Activated B cell treated with CpG ODN at 0.5 μM for 24 hours (primary cell): ENCODE data around the gene LGI2. TPM values are rescaled to one million over a fixed set of nuclear protein-coding genes. Genes with fewer than 3 reads are reported as not detected.

Experiments used
- ATAC-seq: fragments of 200-7000 bp; cut with Tn5 transposase; one replicate; pipeline ENCODE4 v1.10.0; 2021; ENCODE audit warnings: low read depth, mild to moderate bottlenecking, moderate library complexity
- CTCF ChIA-PET: fragments of 350-600 bp; sonication (Branson Sonifier 250); formaldehyde crosslinking; loops from one replicate; lab custom pipeline; 2021; ENCODE audit warnings: antibody characterized with exemption; lab: Charles Lee
- POLR2A ChIA-PET: fragments of 350-600 bp; sonication (Branson Sonifier 250); formaldehyde crosslinking; loops from one replicate; lab custom pipeline; 2021; ENCODE audit warnings: antibody characterized with exemption; lab: Charles Lee
- DNase-seq: peaks from one replicate; pipeline ENCODE4 v3.0.0; 2022
- H3K27ac Mint-ChIP-seq: one replicate; pipeline ENCODE4 v1.8.0; 2020; ENCODE audit warnings: mixed read lengths
- H3K27me3 Mint-ChIP-seq: one replicate; pipeline ENCODE4 v1.8.0; 2021; ENCODE audit warnings: mixed read lengths
- H3K36me3 Mint-ChIP-seq: one replicate; pipeline ENCODE4 v1.8.0; 2021; ENCODE audit warnings: low read depth, mixed read lengths
- H3K4me1 Mint-ChIP-seq: one replicate; pipeline ENCODE4 v1.8.0; 2021; ENCODE audit warnings: mixed read lengths
- H3K4me3 Mint-ChIP-seq: one replicate; pipeline ENCODE4 v1.8.0; 2020; ENCODE audit warnings: mild to moderate bottlenecking, mixed read lengths
- H3K9me3 Mint-ChIP-seq: one replicate; pipeline ENCODE4 v1.8.0; 2020; ENCODE audit warnings: mixed read lengths
- CTCF ChIP-seq: fragments of 200-600 bp; IDR thresholded peaks from one replicate; pipeline ENCODE4 v1.8.0; 2022; ENCODE audit warnings: antibody characterized with exemption, mild to moderate bottlenecking
- intact Hi-C: fragments of 100-400 bp; cut with micrococcal nuclease; formaldehyde crosslinking; loops from one replicate; pipeline ENCODE4 v1.15.1; 2024
- total RNA-seq: library from RNA; stranded (reverse); gene quantifications from 2 replicates; pipeline ENCODE4 v1.2.3, GENCODE V29; 2022

LGI2 gene
- total RNA-seq, 1 donor from 2014 or later = not detected

- no peak for ATAC-seq
- no peaks in the 10 kb centered on the region for H3K4me1 Mint-ChIP-seq
- intact Hi-C loops = no loop called here
- CTCF ChIA-PET = no interaction called here
- H3K27ac Mint-ChIP-seq = no peak overlapping the region
- TF ChIP-seq CTCF = no peak
- H3K36me3 Mint-ChIP-seq = no peaks in the 10 kb centered on the region
- no peak for DNase-seq
- no peaks in the 10 kb centered on the region for H3K9me3 Mint-ChIP-seq
- peaks cover 8% of the 10 kb centered on the region for H3K27me3 Mint-ChIP-seq
- POLR2A ChIA-PET = no interaction called here
- no peak overlapping the region for H3K4me3 Mint-ChIP-seq
Observed at GRCh38 chr4:25063116-25063515, 32.4 kb upstream of the LGI2 start.

GRCh38 chr4:25062098-25062497 is 31.4 kb upstream of the LGI2 start:
- H3K27me3 Mint-ChIP-seq = peaks cover 9% of the 10 kb centered on the region
- H3K9me3 Mint-ChIP-seq = no peaks in the 10 kb centered on the region
- ATAC-seq (no peak), DNase-seq (no peak)
- H3K36me3 Mint-ChIP-seq = no peaks in the 10 kb centered on the region
- ChIA-PET CTCF (no interaction called here), POLR2A (no interaction called here)
- no peaks in the 10 kb centered on the region for H3K4me1 Mint-ChIP-seq
- no peak overlapping the region for H3K27ac Mint-ChIP-seq
- intact Hi-C loops = no loop called here
- no peak overlapping the region for H3K4me3 Mint-ChIP-seq
- TF ChIP-seq CTCF = no peak

- intact Hi-C loops = no loop called here
- Mint-ChIP-seq H3K4me3 (no peak overlapping the region), H3K36me3 (no peaks in the 10 kb centered on the region), H3K27me3 (peaks cover 12% of the 10 kb centered on the region), H3K27ac (no peak overlapping the region), H3K4me1 (no peaks in the 10 kb centered on the region), H3K9me3 (no peaks in the 10 kb centered on the region)
- CTCF ChIA-PET = no interaction called here
- no peak for ATAC-seq
- POLR2A ChIA-PET = no interaction called here
- TF ChIP-seq CTCF = no peak
- DNase-seq = no peak
Observed at GRCh38 chr4:25061602-25062001, 30.9 kb upstream of the LGI2 start.

- Mint-ChIP-seq H3K27ac (no peak overlapping the region), H3K4me3 (no peak overlapping the region), H3K4me1 (no peaks in the 10 kb centered on the region), H3K36me3 (no peaks in the 10 kb centered on the region), H3K9me3 (no peaks in the 10 kb centered on the region), H3K27me3 (peaks cover 12% of the 10 kb centered on the region)
- POLR2A ChIA-PET = no interaction called here
- no peak for DNase-seq
- CTCF ChIA-PET = no interaction called here
- ATAC-seq = no peak
- no peak for TF ChIP-seq CTCF
- intact Hi-C loops = no loop called here
Observed at GRCh38 chr4:25060963-25061340, 30.2 kb upstream of the LGI2 start.

GRCh38 chr4:25060241-25060962 is 29.7 kb upstream of the LGI2 start:
- H3K4me1 Mint-ChIP-seq = no peaks in the 10 kb centered on the region
- POLR2A ChIA-PET = no interaction called here
- no peak for TF ChIP-seq CTCF
- no peak overlapping the region for H3K4me3 Mint-ChIP-seq
- CTCF ChIA-PET = no interaction called here
- no peaks in the 10 kb centered on the region for H3K9me3 Mint-ChIP-seq
- peaks cover 12% of the 10 kb centered on the region for H3K27me3 Mint-ChIP-seq
- DNase-seq = no peak
- no peaks in the 10 kb centered on the region for H3K36me3 Mint-ChIP-seq
- intact Hi-C loops = no loop called here
- no peak for ATAC-seq
- H3K27ac Mint-ChIP-seq = no peak overlapping the region
